NCI-H510A treated with DMSO at 0.1 percent for 48 hours (cell line): ENCODE measurements around the gene JPH3.

Source experiments
- DNase-seq: peaks from one replicate; lab custom pipeline; 2025; lab: John Stamatoyannopoulos, UW

JPH3 gene

GRCh38 chr16:87697792-87698191, 95.5 kb downstream of the JPH3 start:
- no peak for DNase-seq

GRCh38 chr16:87698241-87698640, 95.9 kb downstream of the JPH3 start:
- no peak for DNase-seq

GRCh38 chr16:87698676-87699199, 96.4 kb downstream of the JPH3 start:
- DNase-seq = no peak

GRCh38 chr16:87700406-87701077, 98.2 kb downstream of the JPH3 start:
- DNase-seq = no peak

- no peak for DNase-seq
Observed at GRCh38 chr16:87701078-87701460, 98.8 kb downstream of the JPH3 start.

- DNase-seq = no peak
Observed at GRCh38 chr16:87701505-87701921, 99.2 kb downstream of the JPH3 start.

- DNase-seq = no peak
Observed at GRCh38 chr16:87702325-87702811, 100.1 kb downstream of the JPH3 start.

- DNase-seq = no peak
Observed at GRCh38 chr16:87703071-87703470, 100.8 kb downstream of the JPH3 start.

- no peak for DNase-seq
Observed at GRCh38 chr16:87703835-87704375, 101.6 kb downstream of the JPH3 start.

GRCh38 chr16:87704754-87705353, 102.5 kb downstream of the JPH3 start:
- no peak for DNase-seq

GRCh38 chr16:87705771-87706277, 103.5 kb downstream of the JPH3 start:
- DNase-seq = peak; percentile 50

GRCh38 chr16:87706278-87707000, 104.1 kb downstream of the JPH3 start:
- DNase-seq = peak; percentile 80

- no peak for DNase-seq
Observed at GRCh38 chr16:87707097-87707496, 104.8 kb downstream of the JPH3 start.

GRCh38 chr16:87707714-87708580, 105.6 kb downstream of the JPH3 start:
- no peak for DNase-seq

- no peak for DNase-seq
Observed at GRCh38 chr16:87708881-87709638, 106.8 kb downstream of the JPH3 start.

GRCh38 chr16:87709677-87710076, 107.4 kb downstream of the JPH3 start:
- no peak for DNase-seq

- no peak for DNase-seq
Observed at GRCh38 chr16:87710887-87711286, 108.6 kb downstream of the JPH3 start.

GRCh38 chr16:87712184-87712762, 110.0 kb downstream of the JPH3 start:
- no peak for DNase-seq

- DNase-seq = no peak
Observed at GRCh38 chr16:87713451-87714229, 111.3 kb downstream of the JPH3 start.
